GM12874 (cell line): ENCODE results near the gene SCRG1.

Source experiments
- TF ChIP-seq, protein P1 (sequence below): IDR thresholded peaks from 2 replicates; pipeline ENCODE4 v1.5.1; 2011; ENCODE audit warnings: low read depth, mild to moderate bottlenecking, control low read depth, low read length, moderate library complexity; ENCODE audit not compliant: insufficient read depth

Gene SCRG1

DNA sequence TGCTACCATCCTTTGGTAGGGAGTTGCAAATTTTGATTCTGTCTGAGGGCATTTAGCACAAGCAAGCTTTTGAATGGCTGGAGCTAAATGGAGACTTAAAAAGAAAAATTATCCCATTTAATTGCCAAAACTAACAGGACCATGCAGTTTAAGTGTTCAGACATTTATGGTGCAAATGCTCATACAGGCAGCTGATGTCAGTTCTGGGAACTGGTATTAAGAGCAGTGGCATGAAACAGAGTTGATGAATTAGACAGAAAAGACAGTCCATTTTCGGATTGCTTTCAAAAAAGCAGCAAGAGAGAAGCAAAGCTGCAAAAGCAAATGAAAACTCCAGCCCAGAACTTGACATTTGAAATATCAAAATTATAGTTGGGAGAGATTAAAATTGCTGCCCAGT, 1.3 kb downstream of the SCRG1 start:
- TF ChIP-seq, protein P1, sequence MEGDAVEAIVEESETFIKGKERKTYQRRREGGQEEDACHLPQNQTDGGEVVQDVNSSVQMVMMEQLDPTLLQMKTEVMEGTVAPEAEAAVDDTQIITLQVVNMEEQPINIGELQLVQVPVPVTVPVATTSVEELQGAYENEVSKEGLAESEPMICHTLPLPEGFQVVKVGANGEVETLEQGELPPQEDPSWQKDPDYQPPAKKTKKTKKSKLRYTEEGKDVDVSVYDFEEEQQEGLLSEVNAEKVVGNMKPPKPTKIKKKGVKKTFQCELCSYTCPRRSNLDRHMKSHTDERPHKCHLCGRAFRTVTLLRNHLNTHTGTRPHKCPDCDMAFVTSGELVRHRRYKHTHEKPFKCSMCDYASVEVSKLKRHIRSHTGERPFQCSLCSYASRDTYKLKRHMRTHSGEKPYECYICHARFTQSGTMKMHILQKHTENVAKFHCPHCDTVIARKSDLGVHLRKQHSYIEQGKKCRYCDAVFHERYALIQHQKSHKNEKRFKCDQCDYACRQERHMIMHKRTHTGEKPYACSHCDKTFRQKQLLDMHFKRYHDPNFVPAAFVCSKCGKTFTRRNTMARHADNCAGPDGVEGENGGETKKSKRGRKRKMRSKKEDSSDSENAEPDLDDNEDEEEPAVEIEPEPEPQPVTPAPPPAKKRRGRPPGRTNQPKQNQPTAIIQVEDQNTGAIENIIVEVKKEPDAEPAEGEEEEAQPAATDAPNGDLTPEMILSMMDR = no peak

DNA sequence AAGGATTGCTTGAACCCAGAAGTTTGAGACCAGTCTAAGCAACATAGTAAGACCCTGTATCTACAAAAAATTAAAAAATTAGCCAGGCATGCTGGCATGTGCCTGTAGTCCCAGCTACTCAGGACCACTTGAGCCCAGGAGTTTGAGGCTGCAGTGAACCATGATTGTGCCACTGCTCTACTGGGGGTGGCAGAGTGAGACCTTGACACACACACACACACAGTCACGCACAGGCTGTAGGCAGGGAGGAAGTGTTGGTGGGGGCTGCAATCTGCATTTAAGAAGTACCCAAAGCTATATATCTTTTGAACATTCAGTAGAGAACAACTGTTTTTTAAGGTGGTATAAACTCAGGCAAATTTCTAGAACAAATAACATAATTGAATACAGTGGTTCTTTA, 7.2 kb downstream of the SCRG1 start:
- TF ChIP-seq, protein P1 = no peak

DNA sequence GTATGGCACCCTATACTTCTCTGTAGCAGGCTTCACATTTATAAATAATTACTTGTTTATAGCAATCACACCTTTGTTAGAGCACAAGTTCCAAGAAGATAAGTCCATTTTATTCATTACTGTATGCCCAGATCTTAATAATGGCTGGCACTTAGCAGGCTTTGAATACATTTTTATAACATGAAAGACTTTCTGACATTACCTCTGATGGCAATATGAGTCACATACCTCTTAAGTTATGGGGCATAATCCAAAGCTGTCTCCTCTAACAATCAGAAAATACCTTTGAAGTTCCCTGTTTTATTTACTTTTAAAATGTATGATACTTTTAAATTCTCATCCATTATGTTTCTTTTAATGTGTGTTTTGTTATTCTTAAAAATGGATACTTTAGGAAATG, 12.2 kb downstream of the SCRG1 start:
- TF ChIP-seq, protein P1 = no peak

- TF ChIP-seq, protein P1 = no peak
Observed at GRCh38 chr4:173382349-173382748, 16.6 kb downstream of the SCRG1 start.

GRCh38 chr4:173381610-173382009, 17.3 kb downstream of the SCRG1 start:
- TF ChIP-seq, protein P1 = no peak

DNA sequence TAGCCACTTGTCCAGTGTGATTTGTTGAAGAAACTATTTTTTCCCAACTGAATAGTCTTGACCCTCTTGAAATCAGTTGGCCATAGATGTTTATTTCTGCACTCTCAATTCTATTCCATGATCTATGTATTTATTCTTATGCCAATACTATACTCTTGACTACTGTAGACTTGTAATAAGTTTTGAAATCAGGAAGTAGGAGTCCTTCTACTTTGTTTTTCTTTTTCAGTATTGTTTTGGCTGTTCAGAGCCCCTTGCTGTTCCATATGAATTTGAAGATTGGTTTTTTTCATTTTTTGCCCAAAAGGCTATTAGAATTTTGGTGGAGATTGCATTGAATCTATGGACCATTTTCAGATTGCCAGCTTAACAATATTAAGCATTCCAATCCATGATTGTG, 17.9 kb downstream of the SCRG1 start:
- TF ChIP-seq, protein P1 = no peak

GRCh38 chr4:173379929-173380328, 19.0 kb downstream of the SCRG1 start:
- TF ChIP-seq, protein P1 = no peak

- TF ChIP-seq, protein P1 = no peak
Observed at GRCh38 chr4:173374588-173374987, 24.3 kb downstream of the SCRG1 start.
